Measurements from ENCODE around the gene RPGRIP1L.

The RPGRIP1L gene

GRCh38 chr16:53734908-53735307, 31.2 kb upstream of the RPGRIP1L start:
- DNase-seq = no peak
- H3K9ac ChIP-seq (ENCODE audit: low read length) = no peak overlapping the region
- no peak overlapping the region for H4K12ac ChIP-seq (ENCODE audit: low read depth, low read length)
- no peak overlapping the region for H2BK5ac ChIP-seq (ENCODE audit: low read depth, low read length, poor library complexity)
- no CpG with 5 or more reads among the region's 2 CpGs for WGBS (ENCODE audit: extremely low coverage, insufficient coverage, insufficient read length)
- H3K79me1 ChIP-seq (ENCODE audit: low read length) = no peaks in the 10 kb centered on the region
- H3K18ac ChIP-seq (ENCODE audit: low read length) = no peak overlapping the region
- H2BK12ac ChIP-seq (ENCODE audit: low read length) = no peak overlapping the region
- no peak overlapping the region for H2BK120ac ChIP-seq (ENCODE audit: insufficient read depth, low read length, poor library complexity)
- H4K8ac ChIP-seq (ENCODE audit: low read depth, low read length) = no peak overlapping the region
- no peaks in the 10 kb centered on the region for H3K79me2 ChIP-seq (ENCODE audit: control insufficient read depth, insufficient read depth, low read length, poor library complexity)
- H2AK5ac ChIP-seq (ENCODE audit: low read length) = no peak overlapping the region
- H3K27ac ChIP-seq (ENCODE audit: low read depth, low read length) = no peak overlapping the region
- H3K36me3 ChIP-seq (ENCODE audit: control insufficient read depth in 1 of 2, insufficient read depth in 2 of 2, low read length in 2 of 2) = no peaks in the 10 kb centered on the region
- H3K4me2 ChIP-seq (ENCODE audit: low read length) = no peak overlapping the region
- no peak overlapping the region for H3K23ac ChIP-seq (ENCODE audit: low read length)
- H3K27me3 ChIP-seq (ENCODE audit: insufficient read depth, low read length) = no peaks in the 10 kb centered on the region
- H3K14ac ChIP-seq (ENCODE audit: low read length) = no peak overlapping the region
- no peak overlapping the region for H3K4me3 ChIP-seq (ENCODE audit: low read depth, low read length)
- H2AFZ ChIP-seq (ENCODE audit: insufficient read depth, low read length, poor library complexity) = no peak overlapping the region
- no peak overlapping the region for H3K4ac ChIP-seq (ENCODE audit: low read depth, low read length)
- peaks cover 0 to 4% of the 10 kb centered on the region in 2 experiments for H3K4me1 ChIP-seq (ENCODE audit: control insufficient read depth in 1 of 2, insufficient read depth in 2 of 2, low read length in 2 of 2)
- H3K9me3 ChIP-seq (ENCODE audit: insufficient read depth, low read depth, low read length) = no peaks in the 10 kb centered on the region
- no peak overlapping the region for H4K91ac ChIP-seq (ENCODE audit: low read depth, low read length)

- no peaks in the 10 kb centered on the region for H3K79me1 ChIP-seq (ENCODE audit: low read length)
- H3K79me2 ChIP-seq (ENCODE audit: control insufficient read depth, insufficient read depth, low read length, poor library complexity) = no peaks in the 10 kb centered on the region
- WGBS (ENCODE audit: extremely low coverage, insufficient coverage, insufficient read length) = no CpG with 5 or more reads among the region's 4 CpGs
- DNase-seq = peak; percentile 92 to 99
- H3K27ac ChIP-seq (ENCODE audit: low read depth, low read length) = no peak overlapping the region
- no peaks in the 10 kb centered on the region for H3K9me3 ChIP-seq (ENCODE audit: insufficient read depth, low read depth, low read length)
- H2BK5ac ChIP-seq (ENCODE audit: low read depth, low read length, poor library complexity) = no peak overlapping the region
- H3K36me3 ChIP-seq (ENCODE audit: control insufficient read depth in 1 of 2, insufficient read depth in 2 of 2, low read length in 2 of 2) = no peaks in the 10 kb centered on the region
- H3K4me3 ChIP-seq (ENCODE audit: low read depth, low read length) = no peak overlapping the region
- peaks cover 0 to 4% of the 10 kb centered on the region in 2 experiments for H3K4me1 ChIP-seq (ENCODE audit: control insufficient read depth in 1 of 2, insufficient read depth in 2 of 2, low read length in 2 of 2)
- H4K91ac ChIP-seq (ENCODE audit: low read depth, low read length) = no peak overlapping the region
- H2BK120ac ChIP-seq (ENCODE audit: insufficient read depth, low read length, poor library complexity) = no peak overlapping the region
- no peak overlapping the region for H2AFZ ChIP-seq (ENCODE audit: insufficient read depth, low read length, poor library complexity)
- no peak overlapping the region for H3K4ac ChIP-seq (ENCODE audit: low read depth, low read length)
- H2BK12ac ChIP-seq (ENCODE audit: low read length) = no peak overlapping the region
- no peak overlapping the region for H3K4me2 ChIP-seq (ENCODE audit: low read length)
- no peak overlapping the region for H4K12ac ChIP-seq (ENCODE audit: low read depth, low read length)
- no peak overlapping the region for H2AK5ac ChIP-seq (ENCODE audit: low read length)
- H3K9ac ChIP-seq (ENCODE audit: low read length) = no peak overlapping the region
- no peak overlapping the region for H3K18ac ChIP-seq (ENCODE audit: low read length)
- no peak overlapping the region for H3K23ac ChIP-seq (ENCODE audit: low read length)
- H3K14ac ChIP-seq (ENCODE audit: low read length) = no peak overlapping the region
- H3K27me3 ChIP-seq (ENCODE audit: insufficient read depth, low read length) = no peaks in the 10 kb centered on the region
- H4K8ac ChIP-seq (ENCODE audit: low read depth, low read length) = no peak overlapping the region
Observed at GRCh38 chr16:53732296-53732929, 28.8 kb upstream of the RPGRIP1L start.

GRCh38 chr16:53730693-53731092, 27.0 kb upstream of the RPGRIP1L start:
- Histone ChIP-seq H3K79me2 (ENCODE audit: control insufficient read depth, insufficient read depth, low read length, poor library complexity) (no peaks in the 10 kb centered on the region), H3K18ac (ENCODE audit: low read length) (no peak overlapping the region), H3K4me2 (ENCODE audit: low read length) (no peak overlapping the region), H3K14ac (ENCODE audit: low read length) (no peak overlapping the region), H3K36me3 (ENCODE audit: control insufficient read depth in 1 of 2, insufficient read depth in 2 of 2, low read length in 2 of 2) (no peaks in the 10 kb centered on the region), H4K8ac (ENCODE audit: low read depth, low read length) (no peak overlapping the region), H3K9ac (ENCODE audit: low read length) (no peak overlapping the region), H3K27me3 (ENCODE audit: insufficient read depth, low read length) (no peaks in the 10 kb centered on the region), H2BK120ac (ENCODE audit: insufficient read depth, low read length, poor library complexity) (no peak overlapping the region), H2BK5ac (ENCODE audit: low read depth, low read length, poor library complexity) (no peak overlapping the region), H3K4me1 (ENCODE audit: control insufficient read depth in 1 of 2, insufficient read depth in 2 of 2, low read length in 2 of 2) (peaks cover 0 to 6% of the 10 kb centered on the region in 2 experiments), H3K4me3 (ENCODE audit: low read depth, low read length) (no peak overlapping the region), H3K27ac (ENCODE audit: low read depth, low read length) (no peak overlapping the region), H4K91ac (ENCODE audit: low read depth, low read length) (no peak overlapping the region), H3K4ac (ENCODE audit: low read depth, low read length) (no peak overlapping the region), H3K9me3 (ENCODE audit: insufficient read depth, low read depth, low read length) (no peaks in the 10 kb centered on the region), H2AFZ (ENCODE audit: insufficient read depth, low read length, poor library complexity) (no peak overlapping the region), H4K12ac (ENCODE audit: low read depth, low read length) (no peak overlapping the region), H3K79me1 (ENCODE audit: low read length) (no peaks in the 10 kb centered on the region), H2BK12ac (ENCODE audit: low read length) (no peak overlapping the region), H3K23ac (ENCODE audit: low read length) (no peak overlapping the region), H2AK5ac (ENCODE audit: low read length) (no peak overlapping the region)
- DNase-seq = no peak
- no CpG with 5 or more reads among the region's 3 CpGs for whole genome bisulfite sequencing (ENCODE audit: extremely low coverage, insufficient coverage, insufficient read length)

- Histone ChIP-seq H3K4me1 (ENCODE audit: control insufficient read depth in 1 of 2, insufficient read depth in 2 of 2, low read length in 2 of 2) (peaks cover 0 to 2% of the 10 kb centered on the region in 2 experiments), H3K79me2 (ENCODE audit: control insufficient read depth, insufficient read depth, low read length, poor library complexity) (no peaks in the 10 kb centered on the region), H2AK5ac (ENCODE audit: low read length) (no peak overlapping the region), H3K4ac (ENCODE audit: low read depth, low read length) (no peak overlapping the region), H4K8ac (ENCODE audit: low read depth, low read length) (no peak overlapping the region), H2BK12ac (ENCODE audit: low read length) (no peak overlapping the region), H3K14ac (ENCODE audit: low read length) (no peak overlapping the region), H2BK5ac (ENCODE audit: low read depth, low read length, poor library complexity) (no peak overlapping the region), H4K12ac (ENCODE audit: low read depth, low read length) (no peak overlapping the region), H3K4me3 (ENCODE audit: low read depth, low read length) (no peak overlapping the region), H3K27ac (ENCODE audit: low read depth, low read length) (no peak overlapping the region), H3K9me3 (ENCODE audit: insufficient read depth, low read depth, low read length) (no peaks in the 10 kb centered on the region), H3K9ac (ENCODE audit: low read length) (no peak overlapping the region), H2AFZ (ENCODE audit: insufficient read depth, low read length, poor library complexity) (no peak overlapping the region), H4K91ac (ENCODE audit: low read depth, low read length) (no peak overlapping the region), H2BK120ac (ENCODE audit: insufficient read depth, low read length, poor library complexity) (no peak overlapping the region), H3K27me3 (ENCODE audit: insufficient read depth, low read length) (no peaks in the 10 kb centered on the region), H3K79me1 (ENCODE audit: low read length) (no peaks in the 10 kb centered on the region), H3K36me3 (ENCODE audit: control insufficient read depth in 1 of 2, insufficient read depth in 2 of 2, low read length in 2 of 2) (no peaks in the 10 kb centered on the region), H3K4me2 (ENCODE audit: low read length) (no peak overlapping the region), H3K23ac (ENCODE audit: low read length) (no peak overlapping the region), H3K18ac (ENCODE audit: low read length) (no peak overlapping the region)
- DNase-seq = peak in 1 of 2 donors; percentile 52
Observed at GRCh38 chr16:53726625-53727024, 23.0 kb upstream of the RPGRIP1L start.
